ENCODE data around the gene ITGA5.

GRCh38 chr12:54421175-54421878 is 2.3 kb upstream of the ITGA5 start:
- no peak for TF ChIP-seq CTCF (IDR thresholded peaks at IDR 0.05)
- peak in 1 of 2 donors; percentile 13 for TF ChIP-seq POLR2A (IDR thresholded peaks at IDR 0.05)
